HG03460 (cell line): ENCODE data around the gene STUB1.
"Not testable (repeated sequence)": the region's sequence is repeated elsewhere in the genome, so short reads cannot be mapped to it uniquely, and the experiment has no call there.

Experiments
- ATAC-seq: cut with Tn5 transposase; IDR thresholded peaks from one replicate; pipeline ENCODE4 v1.9.1; 2021; ENCODE audit not compliant: unreplicated experiment

The STUB1 gene

GRCh38 chr16:678209-678857 lies 1.9 kb upstream of the STUB1 start:
- no peak for ATAC-seq

GRCh38 chr16:678858-679813 lies 1.1 kb upstream of the STUB1 start:
- no peak for ATAC-seq

- ATAC-seq, result no peak
Measured at GRCh38 chr16:680625-680945, 375 bp downstream of the STUB1 start.

- ATAC-seq, result no peak
Measured at GRCh38 chr16:680967-681745, 946 bp downstream of the STUB1 start.

GRCh38 chr16:681746-682427 lies 1.7 kb downstream of the STUB1 start:
- ATAC-seq, result no peak

GRCh38 chr16:682493-683395 lies 2.5 kb downstream of the STUB1 start:
- ATAC-seq, result no peak

GRCh38 chr16:683396-684070 lies 3.3 kb downstream of the STUB1 start:
- no peak for ATAC-seq

- ATAC-seq, result peak; percentile 51
Measured at GRCh38 chr16:684071-684794, 4.0 kb downstream of the STUB1 start, which contains the start of gene JMJD8. JMJD8 (minus strand) TSS chr16:684334; CDS start chr16:684319, 15 bp downstream.

- ATAC-seq, result no peak
Measured at GRCh38 chr16:684961-685696, 4.9 kb downstream of the STUB1 start.

GRCh38 chr16:685967-686366 lies 5.8 kb downstream of the STUB1 start:
- no peak for ATAC-seq

GRCh38 chr16:686459-687260 lies 6.5 kb downstream of the STUB1 start:
- no peak for ATAC-seq

GRCh38 chr16:687499-687898 lies 7.3 kb downstream of the STUB1 start:
- no peak for ATAC-seq

- no peak for ATAC-seq
Measured at GRCh38 chr16:689175-689897, 9.1 kb downstream of the STUB1 start.

GRCh38 chr16:691242-691641 lies 11.0 kb downstream of the STUB1 start:
- ATAC-seq, result not testable (repeated sequence)

GRCh38 chr16:692356-693108 lies 12.3 kb downstream of the STUB1 start:
- no peak for ATAC-seq

- no peak for ATAC-seq
Measured at GRCh38 chr16:693364-693763, 13.2 kb downstream of the STUB1 start.
